Measurements from ENCODE around the gene LRP1B.

DNA sequence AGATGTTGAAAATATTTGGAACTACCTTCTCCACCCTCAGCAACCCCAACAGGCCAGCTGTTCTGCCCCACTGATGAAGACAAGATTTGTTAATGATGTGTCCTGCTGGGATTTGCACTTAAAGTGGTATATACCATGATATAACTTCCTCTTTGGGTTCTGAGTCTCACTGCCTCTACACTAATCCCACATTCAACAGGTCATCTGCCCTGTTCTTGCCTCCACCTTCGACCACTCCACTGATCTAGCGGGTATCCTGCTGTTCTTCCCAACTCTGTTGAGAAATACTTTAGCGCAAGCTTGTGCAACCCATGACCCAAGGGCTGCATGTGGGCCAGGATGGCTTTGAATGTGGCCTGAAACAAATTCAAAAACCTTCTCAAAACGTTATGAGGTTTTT, 72.7 kb downstream of the LRP1B start:
- TF ChIP-seq, protein P1, sequence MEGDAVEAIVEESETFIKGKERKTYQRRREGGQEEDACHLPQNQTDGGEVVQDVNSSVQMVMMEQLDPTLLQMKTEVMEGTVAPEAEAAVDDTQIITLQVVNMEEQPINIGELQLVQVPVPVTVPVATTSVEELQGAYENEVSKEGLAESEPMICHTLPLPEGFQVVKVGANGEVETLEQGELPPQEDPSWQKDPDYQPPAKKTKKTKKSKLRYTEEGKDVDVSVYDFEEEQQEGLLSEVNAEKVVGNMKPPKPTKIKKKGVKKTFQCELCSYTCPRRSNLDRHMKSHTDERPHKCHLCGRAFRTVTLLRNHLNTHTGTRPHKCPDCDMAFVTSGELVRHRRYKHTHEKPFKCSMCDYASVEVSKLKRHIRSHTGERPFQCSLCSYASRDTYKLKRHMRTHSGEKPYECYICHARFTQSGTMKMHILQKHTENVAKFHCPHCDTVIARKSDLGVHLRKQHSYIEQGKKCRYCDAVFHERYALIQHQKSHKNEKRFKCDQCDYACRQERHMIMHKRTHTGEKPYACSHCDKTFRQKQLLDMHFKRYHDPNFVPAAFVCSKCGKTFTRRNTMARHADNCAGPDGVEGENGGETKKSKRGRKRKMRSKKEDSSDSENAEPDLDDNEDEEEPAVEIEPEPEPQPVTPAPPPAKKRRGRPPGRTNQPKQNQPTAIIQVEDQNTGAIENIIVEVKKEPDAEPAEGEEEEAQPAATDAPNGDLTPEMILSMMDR (IDR thresholded peaks at IDR 0.05; ENCODE audit: poor library complexity, severe bottlenecking): no peak
- TF ChIP-seq EP300 (conservative IDR thresholded peaks at IDR 0.05; ENCODE audit: poor library complexity, severe bottlenecking) (no peak), EZH2 (IDR thresholded peaks at IDR 0.05; ENCODE audit: borderline replicate concordance, insufficient read depth, low read length, poor library complexity, severe bottlenecking) (no peak), SMC3 (conservative IDR thresholded peaks at IDR 0.05; ENCODE audit: poor library complexity) (no peak), POLR2AphosphoS5 (IDR thresholded peaks at IDR 0.05) (no peak)

Measured in neural cell (in vitro differentiated cells).